Esophagus squamous epithelium (tissue), 5 donors: ENCODE results near the gene SRMS. TPM values are rescaled to one million over a fixed set of nuclear protein-coding genes. Genes with fewer than 3 reads are reported as not detected.

Experiments
- DNase-seq: peaks from one replicate; lab custom pipeline; 2025; lab: John Stamatoyannopoulos, UW
- H3K27ac ChIP-seq, 4 donors: fragments of 200-600 bp; sonication (generic); one replicate each; pipeline ENCODE4 v1.5.1; 2016 to 2019; ENCODE audit warnings: mild to moderate bottlenecking in 1 of 4
- H3K27me3 ChIP-seq, 4 donors: fragments of 200-600 bp; sonication (generic); 1 replicate in 3 of 4; 2 replicates in 1 of 4; pipeline versions ENCODE4 v1.5.1 to v1.6.0; 2017 to 2021; ENCODE audit warnings: antibody characterized with exemption in 1 of 4
- H3K36me3 ChIP-seq, 3 donors: fragments of 200-600 bp; sonication (generic); one replicate each; pipeline ENCODE4 v1.5.1; 2016 to 2019
- H3K4me1 ChIP-seq, 3 donors: fragments of 200-600 bp; sonication (generic); one replicate each; pipeline ENCODE4 v1.5.1; 2017 to 2019
- H3K4me3 ChIP-seq, 4 donors: fragments of 200-600 bp; sonication (generic); 1 replicate in 3 of 4; 2 replicates in 1 of 4; pipeline ENCODE4 v1.5.1; 2016 to 2019; ENCODE audit warnings: mild to moderate bottlenecking in 2 of 4, moderate library complexity in 1 of 4
- H3K9me3 ChIP-seq, 3 donors: fragments of 200-600 bp; sonication (generic); one replicate each; pipeline ENCODE4 v1.5.1; 2016 to 2019
- CTCF ChIP-seq, 6 experiments: fragments of 450-650 bp in 4 of 6; fragments of 200-600 bp in 2 of 6; sonication (generic) in 2 of 6; IDR thresholded peaks; one replicate each; pipeline ENCODE4 v1.5.1; 2016 to 2019; ENCODE audit warnings: antibody characterized with exemption in 6 of 6, mild to moderate bottlenecking in 4 of 6, moderate library complexity in 4 of 6
- POLR2A ChIP-seq, 4 donors: fragments of 450-650 bp; IDR thresholded peaks; one replicate each; pipeline ENCODE4 v1.6.1; 2017; ENCODE audit warnings: antibody characterized with exemption in 4 of 4, mild to moderate bottlenecking in 4 of 4, moderate library complexity in 3 of 4
- WGBS, 2 donors: methylation state at CpG; one replicate each; pipeline ENCODE4 v1.1.5; 2018; 5-methylcytosine and 5-hydroxymethylcytosine counted together
- intact Hi-C: fragments of 100-400 bp; cut with DNase I; formaldehyde crosslinking; loops from one replicate; pipeline ENCODE4 v1.15.0; 2022
- total RNA-seq, 4 donors: library from RNA; depleted of rRNA; stranded (reverse); fragments of >200 nt; gene quantifications; one replicate each; pipeline ENCODE4 v1.1.0, GENCODE V29; 2016
- donor health status: DM: yes; HTN: yes; CAD: no.

Gene SRMS
- total RNA-seq, 4 donors from 2014 or later: not detected

GRCh38 chr20:63564036-63564810 lies 16.7 kb upstream of the SRMS start:
- no peaks in the 10 kb centered on the region for H3K9me3 ChIP-seq
- H3K36me3 ChIP-seq: peaks cover 35 to 88% (median 45%) of the 10 kb centered on the region in 3 donors
- no CpG with 5 or more reads among the region's 62 CpGs for WGBS, 2 donors
- intact Hi-C loops: no loop called here
- no peak for DNase-seq
- no peaks in the 10 kb centered on the region for H3K27me3 ChIP-seq
- no peak overlapping the region for H3K4me3 ChIP-seq
- TF ChIP-seq CTCF (IDR thresholded peaks at IDR 0.05): no peak
- TF ChIP-seq POLR2A (IDR thresholded peaks at IDR 0.05): no peak
- peaks cover 0 to 12% (median 5%) of the 10 kb centered on the region in 3 donors for H3K4me1 ChIP-seq
- H3K27ac ChIP-seq: no peak overlapping the region

- intact Hi-C loops: no loop called here
- DNase-seq: no peak
- no peak overlapping the region for H3K4me3 ChIP-seq
- no peak for TF ChIP-seq POLR2A (IDR thresholded peaks at IDR 0.05)
- TF ChIP-seq CTCF (IDR thresholded peaks at IDR 0.05): no peak
- no peaks in the 10 kb centered on the region for H3K9me3 ChIP-seq
- H3K27ac ChIP-seq: no peak overlapping the region
- 80 to 100% methylated on average over 1 to 3 of the region's 55 CpGs for WGBS, 2 donors
- peaks cover 0 to 5% (median 3%) of the 10 kb centered on the region in 3 donors for H3K4me1 ChIP-seq
- peaks cover 35 to 92% (median 45%) of the 10 kb centered on the region in 3 donors for H3K36me3 ChIP-seq
- no peaks in the 10 kb centered on the region for H3K27me3 ChIP-seq
Observed at GRCh38 chr20:63563225-63563935, 15.8 kb upstream of the SRMS start.

- H3K27ac ChIP-seq: no peak overlapping the region
- H3K4me3 ChIP-seq: no peak overlapping the region
- TF ChIP-seq CTCF (IDR thresholded peaks at IDR 0.05): no peak
- no peak for TF ChIP-seq POLR2A (IDR thresholded peaks at IDR 0.05)
- no peak for DNase-seq
- no peaks in the 10 kb centered on the region for H3K27me3 ChIP-seq
- WGBS, 2 donors: 95 to 97% methylated on average over 11 to 26 of the region's 54 CpGs
- no peaks in the 10 kb centered on the region for H3K9me3 ChIP-seq
- no peaks in the 10 kb centered on the region for H3K4me1 ChIP-seq
- intact Hi-C loops: no loop called here
- H3K36me3 ChIP-seq: peaks cover 35 to 96% (median 45%) of the 10 kb centered on the region in 3 donors
Observed at GRCh38 chr20:63562461-63563224, 15.1 kb upstream of the SRMS start.

GRCh38 chr20:63561624-63562396 lies 14.3 kb upstream of the SRMS start:
- WGBS, 2 donors: 81 to 89% methylated on average over 3 to 5 of the region's 36 CpGs
- TF ChIP-seq CTCF (IDR thresholded peaks at IDR 0.05): no peak
- no peak for TF ChIP-seq POLR2A (IDR thresholded peaks at IDR 0.05)
- intact Hi-C loops: no loop called here

More at GRCh38 chr20:63561624-63562396, 14.3 kb upstream of the SRMS start:
- H3K9me3 ChIP-seq: no peaks in the 10 kb centered on the region
- no peak for DNase-seq
- no peak overlapping the region for H3K27ac ChIP-seq
- no peak overlapping the region for H3K4me3 ChIP-seq
- no peaks in the 10 kb centered on the region for H3K27me3 ChIP-seq
- peaks cover 35 to 87% (median 45%) of the 10 kb centered on the region in 3 donors for H3K36me3 ChIP-seq
- H3K4me1 ChIP-seq: no peaks in the 10 kb centered on the region
